ENCODE measurements around the gene INPP5A. TPM values are rescaled to one million over a fixed set of nuclear protein-coding genes. Genes with fewer than 3 reads are reported as not detected.

Gene INPP5A
- total RNA-seq, 2 donors from 2014 or later: 20.7 to 26.7 TPM

DNA sequence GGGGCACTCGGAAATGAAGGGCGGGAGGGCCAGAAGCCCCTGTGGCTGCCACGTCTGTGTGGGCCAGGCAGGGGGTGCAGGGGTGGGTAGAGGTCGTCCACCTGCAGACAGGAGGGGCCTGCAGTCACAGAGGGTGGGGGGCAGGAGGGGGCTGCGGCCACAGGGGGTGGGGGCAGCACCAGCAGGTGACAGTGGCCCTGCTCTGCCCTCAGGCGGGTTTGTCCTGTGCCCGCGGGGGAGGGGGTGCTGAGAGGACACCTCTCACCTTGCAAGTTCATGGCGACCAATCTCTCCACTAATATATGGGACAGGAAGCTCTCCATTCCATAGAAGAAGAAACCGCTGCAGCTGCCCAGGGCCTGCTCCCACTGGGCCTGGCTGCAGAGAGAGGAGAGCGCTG is 274.9 kb downstream of the INPP5A start:
- Mint-ChIP-seq H3K4me1 (no peaks in the 10 kb centered on the region), H3K27me3 (ENCODE audit: insufficient read depth) (peaks cover 3% of the 10 kb centered on the region), H3K9me3 (no peaks in the 10 kb centered on the region), H3K27ac (no peak overlapping the region), H3K36me3 (ENCODE audit: low read depth) (no peaks in the 10 kb centered on the region), H3K4me3 (no peak overlapping the region)
- WGBS, 2 experiments (ENCODE audit: insufficient coverage in 1 of 2, insufficient read length in 1 of 2): 85 to 88% methylated on average over 2 to 11 of the region's 11 CpGs
- Histone ChIP-seq H3K27ac (ENCODE audit: low read depth, low read length) (no peak overlapping the region), H3K36me3 (ENCODE audit: control insufficient read depth, insufficient read depth, low read length) (no peaks in the 10 kb centered on the region), H3K4me1 (ENCODE audit: control insufficient read depth, insufficient read depth, low read length) (no peaks in the 10 kb centered on the region), H3K4me3 (ENCODE audit: low read length) (no peak overlapping the region), H3K27me3 (ENCODE audit: control insufficient read depth, insufficient read depth, low read length, poor library complexity, severe bottlenecking) (no peaks in the 10 kb centered on the region), H3K9ac (ENCODE audit: extremely low read depth, low read length, poor library complexity, severe bottlenecking) (no peak overlapping the region), H3K9me3 (ENCODE audit: control insufficient read depth, low read length) (no peaks in the 10 kb centered on the region)
- peak; percentile 22 for DNase-seq
- TF ChIP-seq, protein P1, sequence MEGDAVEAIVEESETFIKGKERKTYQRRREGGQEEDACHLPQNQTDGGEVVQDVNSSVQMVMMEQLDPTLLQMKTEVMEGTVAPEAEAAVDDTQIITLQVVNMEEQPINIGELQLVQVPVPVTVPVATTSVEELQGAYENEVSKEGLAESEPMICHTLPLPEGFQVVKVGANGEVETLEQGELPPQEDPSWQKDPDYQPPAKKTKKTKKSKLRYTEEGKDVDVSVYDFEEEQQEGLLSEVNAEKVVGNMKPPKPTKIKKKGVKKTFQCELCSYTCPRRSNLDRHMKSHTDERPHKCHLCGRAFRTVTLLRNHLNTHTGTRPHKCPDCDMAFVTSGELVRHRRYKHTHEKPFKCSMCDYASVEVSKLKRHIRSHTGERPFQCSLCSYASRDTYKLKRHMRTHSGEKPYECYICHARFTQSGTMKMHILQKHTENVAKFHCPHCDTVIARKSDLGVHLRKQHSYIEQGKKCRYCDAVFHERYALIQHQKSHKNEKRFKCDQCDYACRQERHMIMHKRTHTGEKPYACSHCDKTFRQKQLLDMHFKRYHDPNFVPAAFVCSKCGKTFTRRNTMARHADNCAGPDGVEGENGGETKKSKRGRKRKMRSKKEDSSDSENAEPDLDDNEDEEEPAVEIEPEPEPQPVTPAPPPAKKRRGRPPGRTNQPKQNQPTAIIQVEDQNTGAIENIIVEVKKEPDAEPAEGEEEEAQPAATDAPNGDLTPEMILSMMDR (conservative IDR thresholded peaks at IDR 0.05): no peak

DNA sequence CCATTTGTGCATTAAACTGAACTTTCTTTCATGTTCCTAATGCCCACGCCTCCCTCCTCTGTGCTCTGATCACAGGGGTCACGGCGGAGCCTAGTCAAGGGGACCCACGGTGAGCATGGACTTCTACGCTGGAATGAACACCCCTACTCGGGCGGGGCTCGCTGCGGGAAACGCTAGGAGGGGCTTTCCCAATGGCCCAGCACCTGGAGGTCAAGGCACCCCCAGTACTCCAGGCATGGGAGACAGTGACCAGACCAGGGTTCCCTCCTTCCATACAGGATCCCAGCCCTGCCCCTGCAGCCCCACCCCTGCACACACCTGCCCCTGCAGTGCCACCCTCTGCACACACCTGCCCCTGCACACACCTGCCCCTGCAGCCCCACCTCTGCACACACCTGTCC is 275.4 kb downstream of the INPP5A start:
- Mint-ChIP-seq H3K9me3 (no peaks in the 10 kb centered on the region), H3K27ac (no peak overlapping the region), H3K4me3 (no peak overlapping the region), H3K4me1 (no peaks in the 10 kb centered on the region), H3K36me3 (ENCODE audit: low read depth) (no peaks in the 10 kb centered on the region), H3K27me3 (ENCODE audit: insufficient read depth) (peaks cover 3% of the 10 kb centered on the region)
- no peak overlapping the region for H3K27ac ChIP-seq (ENCODE audit: low read depth, low read length)
- WGBS, 2 experiments (ENCODE audit: insufficient coverage in 1 of 2, insufficient read length in 1 of 2): 88 to 93% methylated on average over 10 of the region's 10 CpGs
- no peaks in the 10 kb centered on the region for H3K4me1 ChIP-seq (ENCODE audit: control insufficient read depth, insufficient read depth, low read length)
- H3K9me3 ChIP-seq (ENCODE audit: control insufficient read depth, low read length): no peaks in the 10 kb centered on the region
- H3K36me3 ChIP-seq (ENCODE audit: control insufficient read depth, insufficient read depth, low read length): no peaks in the 10 kb centered on the region
- H3K27me3 ChIP-seq (ENCODE audit: control insufficient read depth, insufficient read depth, low read length, poor library complexity, severe bottlenecking): no peaks in the 10 kb centered on the region
- TF ChIP-seq, protein P1 (conservative IDR thresholded peaks at IDR 0.05): no peak
- no peak overlapping the region for H3K9ac ChIP-seq (ENCODE audit: extremely low read depth, low read length, poor library complexity, severe bottlenecking)
- no peak for DNase-seq
- H3K4me3 ChIP-seq (ENCODE audit: low read length): no peak overlapping the region

DNA sequence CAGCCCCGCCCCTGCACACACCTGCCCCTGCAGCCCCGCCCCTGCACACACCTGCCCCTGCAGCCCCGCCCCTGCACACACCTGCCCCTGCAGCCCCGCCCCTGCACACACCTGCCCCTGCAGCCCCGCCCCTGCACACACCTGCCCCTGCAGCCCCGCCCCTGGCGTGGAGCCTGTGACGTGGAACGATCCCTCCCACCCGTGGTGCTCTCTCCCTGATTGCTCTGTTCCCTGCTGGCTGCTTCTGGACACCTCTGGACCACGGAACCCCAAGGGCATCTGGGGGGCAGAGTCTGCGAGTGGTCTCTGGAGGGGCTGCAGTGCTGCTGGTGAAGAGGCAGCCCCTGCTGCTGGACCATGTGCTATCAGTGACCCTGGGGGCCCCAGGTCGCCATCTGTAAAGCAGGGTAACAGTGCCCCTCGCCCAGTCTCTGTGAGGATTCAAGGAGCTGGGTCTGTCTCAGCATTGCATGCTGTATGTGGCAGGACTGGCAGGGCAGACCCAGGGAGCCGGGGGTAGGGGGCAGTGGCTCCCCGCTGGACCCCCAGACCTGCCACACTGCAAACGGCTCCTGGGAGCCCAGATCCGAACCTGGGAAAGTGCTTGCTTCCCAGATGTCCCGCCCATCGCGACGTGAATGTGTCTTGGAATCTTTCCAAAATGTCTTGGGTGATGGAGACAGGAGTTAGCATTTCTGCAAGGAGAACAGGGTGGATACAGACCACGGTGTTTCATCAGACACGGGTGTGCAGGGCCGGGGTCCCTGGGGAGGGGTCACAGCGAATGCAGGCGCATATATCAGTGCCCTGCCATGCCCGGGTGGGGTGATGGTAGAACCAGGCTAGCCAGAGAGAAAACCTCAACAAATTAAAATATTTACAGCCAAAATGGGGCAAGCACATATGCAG is 276.2 kb downstream of the INPP5A start:
- no peaks in the 10 kb centered on the region for H3K9me3 Mint-ChIP-seq
- peaks cover 3% of the 10 kb centered on the region for H3K27me3 Mint-ChIP-seq (ENCODE audit: insufficient read depth)
- Histone ChIP-seq H3K4me1 (ENCODE audit: control insufficient read depth, insufficient read depth, low read length) (no peaks in the 10 kb centered on the region), H3K27me3 (ENCODE audit: control insufficient read depth, insufficient read depth, low read length, poor library complexity, severe bottlenecking) (no peaks in the 10 kb centered on the region), H3K9me3 (ENCODE audit: control insufficient read depth, low read length) (no peaks in the 10 kb centered on the region), H3K27ac (ENCODE audit: low read depth, low read length) (no peak overlapping the region), H3K4me3 (ENCODE audit: low read length) (no peak overlapping the region), H3K9ac (ENCODE audit: extremely low read depth, low read length, poor library complexity, severe bottlenecking) (no peak overlapping the region), H3K36me3 (ENCODE audit: control insufficient read depth, insufficient read depth, low read length) (no peaks in the 10 kb centered on the region)
- no peak overlapping the region for H3K4me3 Mint-ChIP-seq
- no peaks in the 10 kb centered on the region for H3K4me1 Mint-ChIP-seq
- no peak overlapping the region for H3K27ac Mint-ChIP-seq
- 89 to 91% methylated on average over 7 to 23 of the region's 28 CpGs for WGBS, 2 experiments (ENCODE audit: insufficient coverage in 1 of 2, insufficient read length in 1 of 2)
- no peaks in the 10 kb centered on the region for H3K36me3 Mint-ChIP-seq (ENCODE audit: low read depth)
- DNase-seq: peak; percentile 30
- TF ChIP-seq, protein P1 (conservative IDR thresholded peaks at IDR 0.05): no peak
